Stimulated activated CD4-positive, alpha-beta T cell treated with anti-CD3 and anti-CD28 coated beads, Interleukin-15, amount 100 ng/mL, for 24 hours (primary cell): ENCODE data around the gene CSNK1G3.

Source experiments
- DNase-seq: peaks from one replicate; pipeline ENCODE4 v3.0.0-alpha.2; 2020

The CSNK1G3 gene

GRCh38 chr5:123514615-123515355 is 2.8 kb downstream of the CSNK1G3 start:
- no peak for DNase-seq

GRCh38 chr5:123515904-123516303 is 3.9 kb downstream of the CSNK1G3 start:
- no peak for DNase-seq

- no peak for DNase-seq
These were observed 5.5 kb downstream of the CSNK1G3 start for GRCh38 chr5:123517476-123517875.

- no peak for DNase-seq
These were observed 6.1 kb downstream of the CSNK1G3 start for GRCh38 chr5:123518111-123518510.

GRCh38 chr5:123520677-123521247 is 8.8 kb downstream of the CSNK1G3 start:
- no peak for DNase-seq

GRCh38 chr5:123524146-123524545 is 12.2 kb downstream of the CSNK1G3 start:
- no peak for DNase-seq

- no peak for DNase-seq
These were observed 15.2 kb downstream of the CSNK1G3 start for GRCh38 chr5:123527190-123527589.

GRCh38 chr5:123528065-123528464 is 16.1 kb downstream of the CSNK1G3 start:
- no peak for DNase-seq

GRCh38 chr5:123528878-123529277 is 16.9 kb downstream of the CSNK1G3 start:
- DNase-seq, result no peak

- DNase-seq, result no peak
These were observed 18.8 kb downstream of the CSNK1G3 start for GRCh38 chr5:123530728-123531127.

GRCh38 chr5:123535648-123536047 is 23.7 kb downstream of the CSNK1G3 start:
- no peak for DNase-seq

GRCh38 chr5:123537256-123537655 is 25.3 kb downstream of the CSNK1G3 start:
- no peak for DNase-seq

- DNase-seq, result no peak
These were observed 25.9 kb downstream of the CSNK1G3 start for GRCh38 chr5:123537845-123538244.

- no peak for DNase-seq
These were observed 26.9 kb downstream of the CSNK1G3 start for GRCh38 chr5:123538670-123539459.

GRCh38 chr5:123540534-123540933 is 28.6 kb downstream of the CSNK1G3 start:
- DNase-seq, result no peak

GRCh38 chr5:123543438-123543837 is 31.5 kb downstream of the CSNK1G3 start:
- DNase-seq, result no peak

GRCh38 chr5:123545506-123545905 is 33.5 kb downstream of the CSNK1G3 start:
- DNase-seq, result peak; percentile 29

GRCh38 chr5:123546657-123547056 is 34.7 kb downstream of the CSNK1G3 start:
- DNase-seq, result no peak

GRCh38 chr5:123549256-123549904 is 37.4 kb downstream of the CSNK1G3 start:
- peak; percentile 34 for DNase-seq

- DNase-seq, result no peak
These were observed 42.6 kb downstream of the CSNK1G3 start for GRCh38 chr5:123554601-123555000.

- no peak for DNase-seq
These were observed 45.9 kb downstream of the CSNK1G3 start for GRCh38 chr5:123557907-123558306.

- no peak for DNase-seq
These were observed 46.9 kb downstream of the CSNK1G3 start for GRCh38 chr5:123558762-123559433.

- no peak for DNase-seq
These were observed 47.4 kb downstream of the CSNK1G3 start for GRCh38 chr5:123559434-123559775.
